HFF-Myc (cell line): ENCODE data around the gene PPP1R14D.

Source experiments
- DNase-seq: peaks from one replicate; pipeline ENCODE4 v3.0.0-alpha.2; 2011; ENCODE audit warnings: low read depth; ENCODE audit errors: extremely low read depth
- H3K4me3 ChIP-seq: replicated peaks from 2 replicates; pipeline ENCODE4 v1.5.1; 2011; ENCODE audit warnings: low read depth, mild to moderate bottlenecking, control low read depth, low read length
- CTCF ChIP-seq: IDR thresholded peaks from 2 replicates; pipeline ENCODE4 v1.5.1; 2012; ENCODE audit warnings: mild to moderate bottlenecking, low read depth, low read length, control low read depth; ENCODE audit errors: missing control alignments

PPP1R14D gene

DNA sequence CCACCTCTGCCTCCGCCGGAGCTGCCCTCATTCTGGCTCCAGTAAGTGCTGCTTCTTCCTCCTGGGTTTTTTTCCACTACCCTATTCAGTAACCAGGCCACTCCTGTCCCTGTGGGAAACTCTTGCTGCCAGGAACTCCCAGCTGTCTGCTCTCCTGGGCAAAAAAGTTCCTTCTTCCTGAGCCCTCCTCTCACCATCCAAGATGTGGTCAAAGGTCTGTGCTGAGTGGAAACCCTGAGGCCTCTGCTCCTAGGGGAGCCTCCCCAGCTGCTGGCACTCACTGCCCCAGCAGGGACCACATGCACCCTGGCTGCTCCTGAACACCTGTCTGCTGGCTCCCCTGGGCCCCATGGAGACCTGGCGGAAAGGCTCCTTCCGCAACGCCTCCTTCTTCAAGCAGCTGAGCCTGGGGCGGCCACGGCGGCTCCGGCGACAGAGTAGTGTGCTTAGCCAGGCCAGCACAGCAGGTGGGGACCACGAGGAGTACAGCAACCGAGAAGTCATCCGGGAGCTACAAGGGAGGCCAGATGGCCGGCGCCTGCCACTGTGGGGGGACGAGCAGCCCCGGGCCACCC, 58.3 kb downstream of the PPP1R14D start:
- TF ChIP-seq CTCF: no peak
- H3K4me3 ChIP-seq: no peak overlapping the region
- DNase-seq: no peak

DNA sequence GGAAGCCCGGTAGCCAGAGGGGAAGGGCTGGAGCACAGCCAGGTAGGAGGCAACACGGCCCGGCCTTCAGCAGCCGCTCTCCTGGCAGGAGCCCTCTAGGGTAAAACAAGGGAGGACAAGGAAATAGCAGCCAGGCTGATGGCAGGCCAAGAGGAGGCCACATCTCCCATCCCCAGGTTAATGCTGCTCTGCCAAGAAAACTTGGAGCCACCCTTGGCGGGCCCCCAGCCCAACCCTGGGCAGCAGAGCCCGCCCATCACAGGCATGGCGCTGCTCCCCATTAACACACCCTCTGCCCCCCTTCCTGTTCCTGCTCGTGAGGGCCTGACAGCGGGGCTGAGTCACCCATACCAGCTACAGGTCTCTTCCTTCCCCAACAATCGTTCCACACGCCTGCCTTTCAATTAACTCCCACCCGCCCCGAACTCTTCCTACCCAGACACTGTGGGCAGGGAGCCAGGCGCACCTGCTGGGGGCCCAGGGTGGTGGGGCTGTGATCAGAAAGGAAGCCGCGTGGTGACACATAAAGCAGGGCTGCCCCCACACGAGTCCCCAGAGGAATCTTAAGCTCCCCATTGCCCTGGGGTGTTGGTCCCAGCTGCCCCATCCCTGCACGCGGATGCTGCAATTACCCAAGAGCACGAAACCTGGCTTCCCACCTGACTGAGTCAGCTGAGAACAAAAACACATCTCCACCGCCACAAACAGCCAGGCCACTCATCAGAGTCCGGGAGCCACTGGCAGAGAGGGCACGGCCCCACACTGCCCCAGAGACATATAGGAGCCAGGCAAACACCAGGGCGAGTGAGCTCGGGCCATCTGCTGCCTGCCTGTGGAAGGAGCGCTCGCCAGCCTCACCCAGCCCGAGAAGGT, 59.0 kb downstream of the PPP1R14D start, which contains the start of gene C15orf62:
C15orf62 (plus strand) TSS at position 707 of the 873 bp plus-strand sequence. CDS start 516 bp downstream, outside the sequence.
- no peak for TF ChIP-seq CTCF
- H3K4me3 ChIP-seq: no peak within 1 kb of the TSS
- DNase-seq: no peak

DNA sequence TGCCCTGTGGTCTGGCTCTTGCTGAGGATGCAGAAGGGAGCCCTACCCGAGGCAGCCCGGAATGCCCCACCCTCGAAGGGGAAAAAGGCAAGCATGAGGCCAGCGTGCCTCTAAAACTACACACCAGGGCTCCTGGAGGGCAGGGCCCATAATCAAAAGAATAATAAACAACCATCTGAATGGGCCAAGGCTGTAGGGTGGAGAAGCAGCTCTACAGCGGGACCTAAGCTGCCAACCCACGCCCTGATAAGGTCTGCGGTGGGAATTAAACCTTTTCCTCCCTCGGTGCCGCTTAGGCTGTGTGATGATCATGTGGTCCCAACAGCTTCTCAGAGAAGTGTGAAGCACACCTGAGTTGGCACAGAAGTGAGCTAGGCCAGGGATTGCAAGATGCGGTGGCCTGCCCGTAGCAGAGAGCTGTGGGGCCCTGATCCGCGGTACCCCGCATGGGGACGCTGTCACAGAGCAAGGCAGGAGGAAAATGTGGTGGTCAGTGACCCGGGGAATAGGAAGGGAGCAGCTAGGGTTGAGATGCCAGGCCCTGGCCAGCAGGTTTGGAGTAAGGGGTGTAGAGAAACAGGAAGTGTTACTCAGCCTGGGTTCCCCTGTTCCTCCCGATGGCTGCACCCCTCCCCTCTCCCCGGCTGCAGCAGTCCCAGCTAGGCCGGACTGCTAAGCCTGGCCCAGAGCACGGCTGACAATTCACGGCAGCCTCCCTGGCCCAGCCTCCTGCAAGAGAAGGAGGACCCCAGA, 59.8 kb downstream of the PPP1R14D start:
- no peak for TF ChIP-seq CTCF
- DNase-seq: no peak

GRCh38 chr15:40767838-40768500, 60.5 kb downstream of the PPP1R14D start:
- H3K4me3 ChIP-seq: no peak overlapping the region
- no peak for TF ChIP-seq CTCF
- no peak for DNase-seq

More for the DNA sequence above, 59.8 kb downstream of the PPP1R14D start:
- no peak overlapping the region for H3K4me3 ChIP-seq

DNA sequence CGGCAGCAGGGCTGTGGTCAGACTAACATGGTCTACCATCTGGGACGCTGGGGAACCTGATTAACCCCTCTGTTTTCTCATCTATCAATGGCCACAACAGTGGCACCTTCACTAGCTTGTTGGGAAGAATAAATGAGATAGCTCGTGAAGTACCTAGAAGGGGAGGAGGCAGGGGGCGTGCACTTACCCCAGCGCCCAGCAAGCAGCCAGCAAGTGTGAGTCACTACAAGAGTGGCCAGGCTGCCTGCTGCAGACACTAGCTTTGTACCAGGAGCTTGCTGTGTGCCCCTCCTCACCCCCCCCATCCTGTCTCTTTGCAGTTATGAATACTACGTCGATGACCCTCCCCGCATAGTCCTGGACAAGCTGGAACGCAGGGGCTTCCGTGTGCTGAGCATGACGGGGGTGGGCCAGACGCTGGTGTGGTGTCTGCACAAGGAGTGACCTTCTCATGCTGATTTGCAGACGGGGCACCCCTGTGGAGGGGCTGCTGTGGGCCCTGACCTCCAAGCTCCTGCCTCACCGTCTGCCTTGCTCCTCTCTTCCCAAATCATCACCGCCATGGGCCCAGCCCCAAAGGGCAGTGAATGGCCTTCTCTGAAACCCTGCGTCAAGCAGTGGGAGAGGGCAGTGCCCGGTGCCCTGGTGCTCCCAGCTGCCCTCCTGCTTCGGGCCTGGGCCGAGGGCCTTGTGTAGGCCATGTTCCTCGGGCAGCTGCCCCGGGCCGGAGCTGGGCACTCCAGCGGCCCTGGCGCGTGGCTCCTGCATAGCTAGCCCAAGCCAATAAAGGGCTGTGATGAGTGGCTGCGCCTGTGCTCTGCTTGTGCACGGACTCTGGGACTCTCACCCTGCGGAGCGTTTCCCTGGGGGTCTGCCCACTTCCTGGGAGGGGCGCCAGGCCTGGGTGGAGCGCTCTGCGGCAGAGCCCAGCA, 61.3 kb downstream of the PPP1R14D start:
- DNase-seq: no peak
- no peak overlapping the region for H3K4me3 ChIP-seq
- no peak for TF ChIP-seq CTCF
